Measurements from ENCODE around the gene JAG2.
"Not testable (repeated sequence)": the region's sequence is repeated elsewhere in the genome, so short reads cannot be mapped to it uniquely, and the experiment has no call there.

Gene JAG2

DNA sequence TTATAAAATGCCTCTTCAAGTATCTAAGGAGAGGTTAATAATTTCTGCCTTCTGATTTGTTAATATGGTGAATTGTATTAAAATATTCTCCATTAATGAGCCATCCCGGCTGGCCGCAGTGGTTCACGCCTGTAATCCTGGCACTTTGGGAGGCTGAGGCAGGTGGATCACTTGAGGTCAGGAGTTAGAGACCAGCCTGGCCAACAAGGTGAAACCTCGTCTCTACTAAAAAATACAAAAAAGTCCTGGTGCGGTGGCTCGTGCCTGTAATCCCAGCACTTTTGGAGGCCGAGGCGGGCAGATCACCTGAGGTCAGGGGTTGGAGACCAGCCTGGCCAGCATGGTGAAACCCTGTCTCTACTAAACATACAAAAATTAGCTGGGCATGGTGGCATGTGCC is 59.3 kb downstream of the JAG2 start:
- FAIRE-seq: not testable (repeated sequence)

DNA sequence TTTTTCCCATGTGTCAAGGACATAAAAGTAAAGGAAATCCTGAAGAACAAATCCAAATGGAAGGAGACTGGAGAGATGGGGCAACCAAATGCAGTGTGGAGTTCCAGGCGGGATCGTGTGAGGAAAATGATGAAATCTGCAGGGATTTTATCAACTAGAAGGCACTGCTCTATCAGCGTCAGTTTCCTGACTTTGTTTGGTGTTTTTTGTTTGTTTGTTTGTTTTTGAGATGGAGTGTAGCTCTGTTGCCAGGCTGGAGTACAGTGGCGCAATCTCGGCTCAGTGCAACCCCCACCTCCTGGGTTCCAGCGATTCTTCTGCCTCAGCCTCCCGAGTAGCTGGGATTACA is 60.1 kb downstream of the JAG2 start:
- no peak for FAIRE-seq

DNA sequence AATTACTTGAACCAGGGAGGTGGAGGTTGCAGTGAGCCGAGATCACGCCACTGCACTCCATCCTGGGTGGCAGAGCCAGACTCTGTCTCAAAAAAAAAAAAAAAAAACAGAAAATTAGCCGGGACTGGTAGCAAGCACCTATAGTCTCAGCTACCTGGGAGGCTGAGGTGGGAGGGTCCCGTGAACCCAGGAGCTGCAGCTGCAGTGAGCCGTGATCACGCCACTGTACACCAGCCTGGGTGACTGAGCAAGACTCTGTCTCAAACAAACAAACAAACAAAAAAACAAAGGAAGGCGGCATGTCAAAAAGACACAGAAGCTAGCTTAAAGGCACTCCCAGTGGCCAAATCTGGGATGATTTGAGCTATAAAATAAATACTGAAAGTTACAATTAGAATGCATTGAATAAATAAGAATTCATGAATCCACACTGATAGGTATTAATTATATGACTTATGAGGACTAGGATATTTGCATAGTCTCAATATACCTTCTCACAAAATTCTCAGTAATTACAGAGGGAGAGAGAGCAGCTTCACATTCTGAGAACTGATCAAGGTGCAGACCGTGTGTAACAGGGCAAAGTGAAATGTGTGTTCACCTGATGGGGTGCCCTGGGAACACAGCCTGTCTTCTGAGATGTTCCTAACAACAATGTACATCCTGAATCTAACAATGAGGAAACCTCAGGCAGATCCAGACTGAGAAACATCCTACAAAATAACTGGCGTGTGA is 60.6 kb downstream of the JAG2 start:
- no peak for FAIRE-seq

DNA sequence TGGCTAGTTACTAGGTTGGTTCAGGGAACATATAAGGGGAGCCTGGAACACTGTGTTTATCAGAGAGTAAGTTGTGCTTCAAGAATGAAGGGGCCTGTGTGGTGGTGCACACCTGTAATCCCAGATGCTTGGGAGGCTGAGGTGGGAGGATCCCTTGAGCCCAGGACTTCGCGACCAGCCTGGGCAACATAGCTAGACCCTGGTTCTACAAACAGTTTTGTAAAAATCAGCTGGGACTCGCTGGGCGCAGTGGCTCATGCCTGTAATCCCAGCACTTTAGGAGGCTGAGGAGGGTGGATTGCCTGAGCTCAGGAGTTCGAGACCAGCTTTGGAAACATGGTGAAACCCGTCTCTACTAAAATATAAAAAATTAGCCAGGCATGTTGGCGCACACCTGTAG is 61.2 kb downstream of the JAG2 start:
- no peak for FAIRE-seq

DNA sequence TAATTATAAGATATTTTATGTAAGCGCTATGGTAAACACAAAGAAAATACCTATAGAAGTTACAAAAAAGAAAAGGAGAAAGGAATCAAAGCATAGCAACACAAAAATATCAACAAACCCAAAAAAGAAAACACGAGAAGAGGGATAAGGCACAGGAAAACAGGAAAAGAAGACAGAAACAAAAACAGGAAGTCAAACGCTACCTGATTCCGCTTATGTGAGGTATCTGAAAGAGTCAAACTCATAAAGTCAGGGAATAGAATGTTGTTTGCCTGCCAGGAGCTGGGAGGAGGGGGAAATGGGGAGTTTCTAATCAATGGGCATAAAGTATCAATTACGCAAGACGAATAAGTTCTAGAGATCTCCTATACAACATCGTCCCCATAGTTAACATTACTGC is 63.4 kb downstream of the JAG2 start:
- FAIRE-seq: no peak

DNA sequence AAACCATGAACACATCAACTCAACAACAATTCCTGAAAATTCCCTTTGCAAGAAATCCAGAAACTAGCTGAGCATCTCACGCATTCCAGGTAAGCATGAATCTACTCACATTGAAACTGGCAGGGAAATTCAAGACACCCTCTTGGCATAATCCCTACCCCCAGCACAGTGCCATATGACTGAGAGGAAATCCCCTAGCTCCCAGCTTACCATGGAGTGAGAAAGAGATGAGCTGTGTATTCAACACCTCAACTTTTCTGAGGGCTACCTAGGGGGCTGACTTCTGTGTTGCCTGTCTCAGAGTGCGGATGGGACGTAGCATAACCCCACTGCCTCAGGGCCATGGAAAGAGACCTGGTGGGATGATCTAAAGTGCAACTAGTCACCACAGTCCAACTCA is 65.7 kb downstream of the JAG2 start:
- no peak for FAIRE-seq

DNA sequence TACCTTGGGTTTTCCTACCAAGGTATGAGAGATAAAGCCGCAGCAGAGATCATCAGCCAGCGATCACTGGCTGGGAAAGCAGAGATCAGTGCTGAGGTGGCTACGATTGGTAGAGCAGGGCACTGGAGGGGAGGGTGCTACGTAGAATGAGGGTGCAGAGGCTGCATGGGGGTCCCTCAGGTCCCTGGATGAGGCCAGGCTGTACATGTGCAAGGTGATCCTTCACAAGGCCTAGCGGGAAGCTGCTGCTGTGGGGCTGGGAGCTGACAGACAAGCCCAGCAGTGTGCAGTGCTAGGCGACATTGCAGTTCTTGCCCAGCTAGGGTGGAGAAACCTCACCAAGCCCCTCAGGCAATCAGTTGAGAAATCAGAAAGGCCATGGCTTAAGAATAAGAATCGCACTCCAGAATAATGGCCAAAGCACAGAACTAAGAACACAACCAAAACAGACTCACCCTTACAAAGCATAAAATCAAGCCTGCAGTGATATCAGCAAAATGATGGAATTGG is 66.2 kb downstream of the JAG2 start:
- FAIRE-seq: no peak

DNA sequence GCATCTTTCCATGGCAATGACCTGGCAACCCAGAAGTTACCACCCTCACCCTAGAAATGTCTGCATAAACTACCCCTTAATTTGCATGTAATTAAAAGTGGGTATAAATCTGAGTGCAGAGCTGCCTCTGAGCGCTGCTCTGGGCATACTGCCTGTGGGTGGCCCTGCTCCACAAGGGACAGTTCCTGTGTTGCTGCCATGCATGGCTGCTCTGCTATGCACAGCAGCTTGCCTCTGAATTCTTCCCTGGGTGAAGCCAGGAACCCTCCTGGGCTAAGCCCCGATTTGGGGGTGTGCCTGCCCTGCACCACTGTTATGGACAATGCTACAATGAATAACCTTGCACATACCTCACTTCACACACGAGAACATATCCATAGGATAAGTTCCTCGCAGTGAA is 67.7 kb downstream of the JAG2 start:
- no peak for FAIRE-seq

DNA sequence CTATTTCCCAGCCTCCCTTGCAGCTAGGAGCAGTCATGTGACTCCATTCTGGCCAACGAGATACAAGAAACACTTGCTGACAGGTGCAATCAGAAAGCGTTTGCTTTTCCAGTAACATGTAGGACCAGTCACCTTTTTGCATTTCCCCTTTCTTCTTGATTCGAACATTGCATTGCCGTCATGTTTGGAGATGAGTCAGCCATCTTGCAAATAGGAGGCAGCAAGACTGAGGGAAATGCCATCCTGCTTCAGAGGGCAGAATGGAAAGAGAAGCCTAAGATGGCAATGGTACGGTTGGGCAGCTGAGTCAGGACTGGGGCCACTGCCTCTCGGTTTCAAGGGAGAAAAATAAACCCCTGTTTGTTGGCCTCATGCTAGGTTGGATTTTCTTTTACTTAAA is 68.8 kb downstream of the JAG2 start:
- FAIRE-seq: no peak

DNA sequence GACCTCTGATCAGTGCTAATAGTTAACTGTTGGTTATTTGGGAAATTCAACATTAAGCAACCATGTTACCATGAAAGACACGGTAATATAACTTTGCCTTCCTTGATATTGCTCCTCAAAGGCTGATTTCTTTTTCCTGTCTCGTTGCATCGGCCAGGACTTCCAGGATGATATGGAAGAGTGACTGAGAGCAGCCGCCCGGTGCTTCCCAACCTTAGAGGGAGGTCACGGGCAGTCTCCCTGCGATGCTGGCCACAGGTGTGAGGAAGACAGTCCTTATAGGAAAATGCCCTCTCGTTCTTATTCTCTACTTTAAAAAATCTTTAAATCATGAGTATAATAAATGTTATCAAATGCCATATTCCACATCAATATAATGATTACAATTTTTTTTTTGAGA is 70.3 kb downstream of the JAG2 start:
- FAIRE-seq: no peak

DNA sequence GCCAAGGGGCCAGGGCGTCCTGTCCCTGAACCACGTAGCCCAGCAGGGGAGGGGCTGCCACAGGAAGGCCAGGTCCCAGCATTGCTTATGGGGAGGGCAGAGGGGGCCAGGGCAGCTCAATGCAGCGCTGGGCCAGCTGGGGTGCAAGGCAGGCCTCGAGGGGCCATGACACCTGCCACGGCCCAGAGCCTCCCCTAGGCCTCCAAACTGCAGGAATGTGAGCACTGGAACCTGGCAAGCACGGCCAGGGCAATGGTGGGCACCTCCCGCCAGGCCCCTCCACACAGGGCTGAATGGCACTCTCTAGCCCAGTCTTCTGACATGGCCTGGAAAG is 70.8 kb downstream of the JAG2 start:
- no peak for FAIRE-seq

DNA sequence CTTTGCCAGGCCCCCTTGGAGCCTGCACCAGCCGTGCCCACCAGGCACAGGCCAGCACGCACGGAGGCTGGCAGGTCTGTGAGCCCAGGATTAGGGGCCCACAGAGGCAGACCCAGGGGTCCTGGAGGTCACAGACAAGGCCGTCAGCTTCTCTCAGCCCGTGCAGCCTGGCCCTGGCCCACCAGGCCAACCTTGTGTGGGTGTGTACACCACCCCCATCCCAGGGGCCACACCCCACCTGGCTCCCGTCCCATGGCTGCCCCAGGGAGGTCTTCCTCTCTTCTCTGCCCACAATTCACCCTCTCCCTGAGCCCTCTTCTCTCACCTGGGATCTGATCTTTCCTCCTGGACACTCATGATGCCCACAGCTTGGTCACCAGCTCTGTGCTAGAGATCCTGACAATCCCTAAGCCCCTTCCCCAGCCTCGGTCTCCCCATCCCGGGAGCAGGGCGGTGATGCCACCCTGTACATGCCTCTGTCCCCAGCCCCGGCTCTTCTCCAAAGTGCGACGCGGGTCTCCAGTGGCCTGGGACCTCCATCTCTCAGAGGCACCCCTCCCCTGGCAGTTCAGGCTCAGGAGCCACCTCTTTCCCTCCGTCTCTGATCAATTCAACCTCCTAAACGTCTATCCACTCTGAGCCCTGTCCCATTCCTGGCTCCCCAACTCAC is 72.2 kb downstream of the JAG2 start:
- no peak for FAIRE-seq

DNA sequence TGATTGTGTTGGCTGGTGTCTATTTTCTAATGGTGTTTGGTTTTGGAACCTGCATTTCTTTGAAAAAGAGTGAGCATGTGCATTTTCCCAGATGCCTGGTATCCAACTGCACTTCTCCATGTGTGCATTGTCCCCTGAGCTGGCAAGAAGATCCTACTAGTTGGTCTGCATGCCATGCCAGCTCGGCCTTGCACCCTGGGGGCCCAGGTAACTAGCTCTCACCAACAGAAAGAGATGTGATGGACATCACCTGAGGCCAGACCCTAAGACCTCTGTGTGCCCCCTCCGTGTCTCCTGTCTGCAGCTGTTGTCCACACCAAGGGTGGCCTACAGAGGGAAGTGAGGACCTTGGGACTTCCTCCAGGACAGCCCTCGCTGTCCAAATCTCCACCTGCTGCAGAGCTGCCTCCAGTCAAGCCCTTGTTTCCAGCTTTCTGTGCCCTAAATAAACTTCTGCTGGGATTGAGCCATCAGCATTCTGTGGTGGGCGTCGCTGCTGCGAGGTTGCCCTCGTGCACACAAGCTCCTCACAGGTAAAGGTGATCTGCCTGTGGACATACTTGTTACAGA is 73.3 kb downstream of the JAG2 start:
- FAIRE-seq: no peak

DNA sequence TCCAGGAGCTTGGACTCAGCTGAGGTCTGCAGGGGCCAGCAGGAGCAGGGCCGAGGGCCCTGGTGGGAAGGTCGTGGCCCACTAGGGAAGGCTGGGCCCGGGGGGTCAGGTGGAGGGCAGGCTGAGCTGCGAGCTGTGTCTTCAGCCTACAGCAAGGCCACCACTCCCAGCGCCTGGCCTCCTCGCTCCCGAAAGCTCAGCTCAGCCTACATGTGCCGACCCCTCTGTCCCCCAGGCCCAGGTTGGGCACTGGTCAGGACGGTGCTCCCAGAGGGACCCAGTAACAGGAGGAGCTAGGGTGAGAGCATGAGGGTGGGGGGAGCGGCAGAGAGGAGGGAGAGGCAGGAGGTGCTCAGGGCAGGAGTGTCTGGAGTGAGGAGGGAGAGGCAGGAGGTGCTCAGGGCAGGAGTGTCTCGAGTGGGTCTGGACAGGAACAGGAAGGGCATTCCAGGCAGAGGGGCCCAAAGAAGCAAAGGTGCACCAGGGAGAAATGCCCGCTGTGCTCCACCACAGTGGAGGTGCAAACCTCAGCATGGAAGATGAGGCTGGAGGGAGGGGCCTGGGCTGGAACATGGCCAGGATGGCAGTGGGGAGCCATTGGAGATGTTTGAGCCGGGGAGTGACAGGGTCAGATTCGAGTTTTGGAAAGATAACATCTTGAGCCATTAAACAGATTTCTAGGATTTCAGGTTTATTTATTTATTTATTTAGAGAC is 74.2 kb downstream of the JAG2 start:
- FAIRE-seq: no peak

DNA sequence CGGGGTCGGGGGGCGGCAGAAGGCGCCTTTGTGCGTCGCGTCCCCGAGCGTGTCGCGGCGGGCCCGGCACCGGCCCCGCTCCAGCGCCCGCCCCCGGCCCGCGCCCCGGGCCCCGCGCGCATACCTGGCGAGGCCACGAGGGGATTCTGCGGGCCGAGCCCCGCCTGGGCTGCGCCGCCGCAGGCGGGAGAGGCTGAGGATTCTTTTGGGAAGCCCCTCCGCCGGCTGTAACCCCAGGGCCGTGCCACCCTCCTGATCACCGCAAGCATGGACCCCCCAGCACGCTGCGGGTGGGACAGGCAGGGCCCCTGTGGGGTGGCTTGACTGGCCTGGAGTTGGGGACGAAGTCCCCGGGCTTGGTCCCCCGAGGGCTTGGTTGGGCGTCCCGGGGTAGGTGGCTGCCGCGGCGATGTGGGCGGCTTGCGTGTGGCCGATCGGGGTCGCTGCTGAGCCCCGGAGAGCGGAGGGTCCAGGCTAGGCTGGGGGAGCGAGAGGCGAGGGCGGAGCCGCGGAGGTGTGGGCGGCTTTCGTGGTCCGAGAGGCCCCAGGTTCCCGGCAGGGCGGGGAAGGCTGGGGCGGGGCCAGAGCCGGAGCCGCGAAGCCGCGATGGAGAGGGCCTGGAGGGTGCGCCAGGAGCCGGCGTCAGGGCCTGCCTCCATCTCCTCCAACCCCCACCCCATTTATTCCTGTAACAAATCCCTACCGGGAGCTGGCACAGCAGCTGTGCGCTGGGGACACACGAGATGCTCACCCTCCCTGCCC is 75.0 kb downstream of the JAG2 start:
- FAIRE-seq: no peak

DNA sequence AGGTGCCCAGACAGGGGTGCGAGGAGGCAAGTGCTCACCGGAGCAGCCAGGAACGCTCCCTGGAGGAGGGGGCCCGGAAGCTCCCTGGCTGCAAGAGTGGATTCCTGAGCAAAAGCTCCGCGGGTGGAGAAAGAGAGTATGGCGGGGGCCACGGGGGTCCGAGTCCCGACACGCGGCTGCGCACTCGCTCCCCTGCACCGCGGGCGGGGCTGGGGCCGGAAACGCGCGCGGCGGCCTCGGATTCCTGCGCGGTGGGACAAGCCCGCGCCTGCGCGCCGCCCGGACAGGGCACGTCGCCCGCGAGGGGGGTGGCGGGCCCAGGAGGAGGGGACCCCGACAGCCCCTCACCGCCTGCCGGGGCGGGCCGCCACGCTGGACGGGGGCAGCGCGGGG is 75.5 kb downstream of the JAG2 start:
- no peak for FAIRE-seq

DNA sequence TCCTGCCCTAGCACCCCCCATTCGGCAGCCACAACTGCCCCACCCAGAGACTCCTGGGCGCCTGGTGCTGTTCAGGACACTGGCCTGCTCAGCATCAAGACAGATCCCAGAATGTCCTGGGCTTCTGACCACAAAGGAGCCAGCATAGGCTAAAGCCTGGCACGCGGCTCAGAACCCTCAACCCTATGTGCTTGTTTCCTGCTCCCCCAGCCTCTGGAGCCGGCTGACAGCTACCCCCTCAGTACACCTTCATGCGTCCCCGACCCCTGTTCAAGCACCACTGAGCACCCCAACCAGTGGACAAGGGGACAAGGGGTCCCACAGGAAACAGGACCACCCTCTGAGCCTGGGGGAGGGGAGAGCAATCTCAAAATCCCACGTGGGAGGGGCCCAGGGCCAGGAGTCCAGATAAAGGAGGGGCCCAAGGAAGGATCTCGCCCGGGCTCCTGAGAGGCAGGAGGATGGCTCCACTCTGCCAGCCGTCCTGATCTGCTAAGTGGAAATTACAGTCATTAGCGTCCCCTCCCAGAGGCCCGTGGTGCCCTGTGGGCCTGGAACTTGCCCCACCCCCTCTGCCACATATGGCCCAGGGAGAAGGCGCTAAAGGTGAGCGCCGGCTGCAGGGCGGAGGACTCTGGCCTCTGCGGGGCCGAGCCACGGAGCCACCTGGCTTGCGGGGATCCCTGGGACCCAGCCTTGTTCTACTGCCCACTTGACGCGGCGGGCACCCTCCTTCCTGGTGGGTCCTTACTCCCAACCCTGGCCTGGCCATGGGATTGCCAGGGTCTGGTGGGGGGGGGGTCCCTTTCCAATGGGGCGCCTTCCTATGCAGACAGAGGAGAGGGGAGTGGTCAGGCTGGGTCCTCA is 76.2 kb downstream of the JAG2 start:
- no peak for FAIRE-seq

DNA sequence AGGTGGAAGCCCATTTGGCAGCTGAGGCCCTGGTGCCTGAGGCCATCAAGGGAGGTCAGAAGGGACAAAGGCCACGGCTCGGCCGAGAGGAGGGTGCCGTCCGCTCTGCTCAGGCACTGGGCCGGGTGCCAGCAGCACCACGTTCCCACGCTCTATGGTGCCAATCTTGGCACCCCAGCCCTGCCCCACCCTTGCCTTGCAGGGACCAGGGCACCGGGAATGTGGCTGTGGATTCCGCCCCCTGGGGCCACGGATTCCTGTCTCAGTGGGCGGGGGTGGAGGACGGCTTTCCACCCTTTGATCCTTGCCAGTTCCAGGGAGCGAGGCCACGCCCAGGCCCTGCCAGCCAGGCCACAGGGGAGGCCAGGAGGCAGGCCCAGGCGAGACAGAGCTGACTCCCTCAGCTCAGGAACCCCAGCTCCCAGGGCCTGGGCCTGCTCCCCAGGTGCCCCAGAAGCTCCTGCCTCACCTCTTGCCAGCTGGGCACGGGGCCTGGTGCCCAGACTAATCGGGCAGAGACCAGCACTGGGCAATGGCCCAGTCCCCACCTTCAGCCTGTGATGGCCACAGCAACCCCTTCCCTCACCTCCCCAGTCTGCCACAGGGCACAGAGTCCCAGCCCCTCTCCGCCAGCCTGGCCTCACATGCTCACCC is 76.9 kb downstream of the JAG2 start:
- no peak for FAIRE-seq

DNA sequence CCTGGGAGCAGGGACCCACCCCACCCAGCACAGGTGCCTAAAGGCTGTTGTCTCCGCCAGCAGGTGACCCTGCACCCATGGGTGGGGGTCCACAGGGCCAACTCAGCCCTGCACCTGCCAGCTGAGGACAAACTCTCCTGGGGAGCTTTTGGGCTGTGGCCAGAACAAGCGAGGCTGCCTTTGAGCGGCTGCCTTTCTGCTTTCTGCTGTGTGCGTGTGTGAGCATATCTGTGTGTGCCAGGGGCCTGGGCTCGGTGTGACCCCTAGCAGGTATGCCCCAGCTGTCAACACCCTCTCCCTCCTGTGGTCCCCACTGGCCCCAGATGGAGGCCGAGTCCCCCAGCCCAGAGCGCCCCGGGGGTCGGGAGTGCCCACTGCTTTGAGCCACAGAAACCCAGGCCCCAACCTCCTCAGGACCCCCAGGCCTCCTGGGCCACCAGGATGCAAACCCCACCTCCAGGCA is 77.5 kb downstream of the JAG2 start:
- FAIRE-seq: no peak

Measured in islet of Langerhans (tissue), 1 donor.